ENCODE results near the gene PHF2.

PHF2 gene

DNA sequence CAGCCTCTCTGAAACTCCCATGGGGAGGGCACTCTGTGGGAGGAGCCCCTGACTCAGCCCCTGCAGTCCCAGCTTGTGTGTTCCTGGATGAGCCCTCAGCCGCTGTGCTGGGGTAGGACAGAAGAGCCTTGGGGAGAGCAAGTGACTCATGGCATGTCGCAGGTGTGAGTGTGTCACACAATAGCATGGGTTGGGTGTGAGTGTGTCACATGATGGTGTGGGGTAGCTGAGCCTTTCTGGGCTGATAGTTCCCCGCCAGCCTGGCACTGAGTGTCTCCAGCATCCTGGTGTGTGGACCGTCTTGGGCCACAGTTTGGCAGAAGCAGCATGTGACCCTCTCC lies 83.4 kb downstream of the PHF2 start:
- DNase-seq (ENCODE audit: low spot score), result no peak
- in situ Hi-C loops (cut with MboI; ENCODE audit: low pct_unique_long_range_greater_than_20kb, low sequenced_read_pairs, unreplicated experiment), result no loop called here
- TF ChIP-seq, protein P1, sequence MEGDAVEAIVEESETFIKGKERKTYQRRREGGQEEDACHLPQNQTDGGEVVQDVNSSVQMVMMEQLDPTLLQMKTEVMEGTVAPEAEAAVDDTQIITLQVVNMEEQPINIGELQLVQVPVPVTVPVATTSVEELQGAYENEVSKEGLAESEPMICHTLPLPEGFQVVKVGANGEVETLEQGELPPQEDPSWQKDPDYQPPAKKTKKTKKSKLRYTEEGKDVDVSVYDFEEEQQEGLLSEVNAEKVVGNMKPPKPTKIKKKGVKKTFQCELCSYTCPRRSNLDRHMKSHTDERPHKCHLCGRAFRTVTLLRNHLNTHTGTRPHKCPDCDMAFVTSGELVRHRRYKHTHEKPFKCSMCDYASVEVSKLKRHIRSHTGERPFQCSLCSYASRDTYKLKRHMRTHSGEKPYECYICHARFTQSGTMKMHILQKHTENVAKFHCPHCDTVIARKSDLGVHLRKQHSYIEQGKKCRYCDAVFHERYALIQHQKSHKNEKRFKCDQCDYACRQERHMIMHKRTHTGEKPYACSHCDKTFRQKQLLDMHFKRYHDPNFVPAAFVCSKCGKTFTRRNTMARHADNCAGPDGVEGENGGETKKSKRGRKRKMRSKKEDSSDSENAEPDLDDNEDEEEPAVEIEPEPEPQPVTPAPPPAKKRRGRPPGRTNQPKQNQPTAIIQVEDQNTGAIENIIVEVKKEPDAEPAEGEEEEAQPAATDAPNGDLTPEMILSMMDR (IDR thresholded peaks at IDR 0.05; ENCODE audit: extremely low read depth, insufficient read depth, missing control alignments), result no peak

DNA sequence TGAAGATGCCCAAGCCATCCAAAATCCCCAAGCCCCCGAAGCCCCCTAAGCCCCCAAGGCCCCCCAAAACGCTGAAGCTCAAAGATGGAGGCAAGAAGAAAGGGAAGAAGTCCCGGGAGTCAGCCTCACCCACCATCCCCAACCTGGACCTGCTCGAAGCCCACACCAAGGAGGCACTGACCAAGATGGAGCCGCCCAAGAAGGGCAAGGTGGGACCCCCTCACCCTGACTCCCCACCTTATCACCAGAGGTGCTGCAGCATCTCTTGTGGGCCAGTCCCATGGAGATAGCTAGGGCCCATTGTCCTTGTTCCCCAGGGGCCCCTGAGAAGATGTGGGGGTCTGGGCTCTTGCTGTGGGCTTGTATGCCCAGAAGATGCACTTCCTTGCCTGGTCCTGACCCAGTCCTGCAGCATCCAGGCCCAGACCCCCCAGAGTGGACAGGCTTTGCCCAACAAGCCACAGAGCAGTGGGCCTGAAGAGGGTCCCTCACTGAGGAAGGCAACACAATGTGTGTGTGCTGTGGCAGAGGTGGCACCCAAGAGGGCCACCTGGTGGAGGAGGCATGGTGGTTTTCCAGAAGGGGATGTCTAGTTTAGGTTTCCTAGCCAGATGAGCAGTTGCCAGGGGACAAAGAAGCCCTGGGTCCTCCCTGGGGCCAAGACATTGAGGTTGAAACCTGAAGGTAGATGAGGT lies 84.1 kb downstream of the PHF2 start:
- TF ChIP-seq, protein P1 (IDR thresholded peaks at IDR 0.05; ENCODE audit: extremely low read depth, insufficient read depth, missing control alignments), result no peak
- in situ Hi-C loops (cut with MboI; ENCODE audit: low pct_unique_long_range_greater_than_20kb, low sequenced_read_pairs, unreplicated experiment), result no loop called here
- DNase-seq (ENCODE audit: low spot score), result no peak

DNA sequence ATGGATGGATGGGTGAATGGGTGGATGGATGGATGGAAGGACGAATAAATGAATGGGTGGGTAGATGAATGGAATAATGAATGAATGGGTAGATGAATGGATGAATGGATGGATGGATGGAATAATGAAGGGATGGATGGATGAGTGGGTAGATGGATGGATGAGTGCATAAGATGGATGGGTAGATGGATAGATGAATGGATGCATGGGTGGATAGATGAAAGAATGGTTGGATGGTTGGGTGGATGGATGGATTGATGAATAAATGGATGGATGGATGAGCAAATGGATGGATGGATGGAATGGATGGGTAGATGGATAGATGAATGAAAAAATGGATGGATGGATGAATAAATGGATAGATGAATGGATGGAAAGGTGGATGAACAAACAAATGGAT lies 85.2 kb downstream of the PHF2 start:
- no peak for DNase-seq (ENCODE audit: low spot score)
- in situ Hi-C loops (cut with MboI; ENCODE audit: low pct_unique_long_range_greater_than_20kb, low sequenced_read_pairs, unreplicated experiment), result no loop called here
- TF ChIP-seq, protein P1 (IDR thresholded peaks at IDR 0.05; ENCODE audit: extremely low read depth, insufficient read depth, missing control alignments), result no peak

DNA sequence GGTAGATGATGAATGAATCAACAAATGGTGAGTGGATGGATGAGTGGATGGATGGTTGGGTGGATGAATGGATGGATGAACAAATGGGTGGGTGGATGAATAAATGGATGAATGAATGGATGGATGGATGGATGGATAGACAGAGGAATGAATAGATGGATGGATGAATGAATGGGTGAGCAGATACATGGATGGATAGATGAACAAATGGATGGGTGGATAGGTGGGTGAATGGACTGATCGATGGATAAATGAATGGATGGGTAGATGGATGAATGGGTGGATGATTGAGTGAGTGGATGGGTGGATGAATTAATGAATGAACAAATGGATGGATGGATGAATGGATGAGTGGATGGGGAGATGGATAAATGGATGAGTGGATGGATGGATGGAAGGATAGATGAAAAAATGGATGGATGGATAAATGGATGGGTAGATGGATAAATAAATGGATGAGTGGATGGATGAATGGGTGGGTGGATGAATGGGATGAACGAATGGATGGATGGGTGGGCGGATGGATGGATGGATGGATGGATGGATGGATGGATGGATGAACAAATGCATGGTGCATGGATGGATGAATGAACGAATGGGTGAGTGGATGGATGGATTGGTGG lies 85.7 kb downstream of the PHF2 start:
- in situ Hi-C loops (cut with MboI; ENCODE audit: low pct_unique_long_range_greater_than_20kb, low sequenced_read_pairs, unreplicated experiment), result no loop called here
- TF ChIP-seq, protein P1 (IDR thresholded peaks at IDR 0.05; ENCODE audit: extremely low read depth, insufficient read depth, missing control alignments), result no peak
- DNase-seq (ENCODE audit: low spot score), result no peak

DNA sequence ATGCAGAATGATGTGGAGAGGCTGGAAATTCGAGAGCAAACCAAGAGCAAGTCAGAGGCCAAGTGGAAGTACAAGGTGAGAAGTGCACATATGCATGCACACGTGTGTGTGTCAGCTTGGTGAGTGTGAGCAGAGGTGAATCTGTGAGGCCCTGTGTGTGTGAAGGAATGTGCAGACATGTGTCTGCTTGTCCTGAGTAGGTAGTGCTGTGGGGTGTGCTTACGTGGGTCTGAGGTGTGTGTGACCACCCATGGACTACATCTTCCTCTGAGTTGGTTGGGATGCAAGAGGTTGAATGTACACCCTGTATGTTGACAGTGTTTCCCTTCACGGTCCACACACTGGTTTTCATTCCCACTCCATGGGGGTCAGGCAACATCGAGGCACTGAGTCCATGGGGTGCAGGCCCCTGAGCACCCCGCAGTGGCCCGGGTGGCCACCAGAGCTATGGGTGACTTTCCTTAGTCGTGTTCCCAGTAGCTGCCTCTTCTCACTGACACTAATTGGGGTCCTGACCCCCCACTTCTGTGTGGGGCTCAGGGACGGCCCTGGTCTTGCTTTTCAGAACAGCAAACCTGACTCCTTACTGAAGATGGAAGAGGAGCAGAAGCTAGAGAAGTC lies 86.7 kb downstream of the PHF2 start:
- no peak for DNase-seq (ENCODE audit: low spot score)
- TF ChIP-seq, protein P1 (IDR thresholded peaks at IDR 0.05; ENCODE audit: extremely low read depth, insufficient read depth, missing control alignments), result no peak
- in situ Hi-C loops (cut with MboI; ENCODE audit: low pct_unique_long_range_greater_than_20kb, low sequenced_read_pairs, unreplicated experiment), result no loop called here

DNA sequence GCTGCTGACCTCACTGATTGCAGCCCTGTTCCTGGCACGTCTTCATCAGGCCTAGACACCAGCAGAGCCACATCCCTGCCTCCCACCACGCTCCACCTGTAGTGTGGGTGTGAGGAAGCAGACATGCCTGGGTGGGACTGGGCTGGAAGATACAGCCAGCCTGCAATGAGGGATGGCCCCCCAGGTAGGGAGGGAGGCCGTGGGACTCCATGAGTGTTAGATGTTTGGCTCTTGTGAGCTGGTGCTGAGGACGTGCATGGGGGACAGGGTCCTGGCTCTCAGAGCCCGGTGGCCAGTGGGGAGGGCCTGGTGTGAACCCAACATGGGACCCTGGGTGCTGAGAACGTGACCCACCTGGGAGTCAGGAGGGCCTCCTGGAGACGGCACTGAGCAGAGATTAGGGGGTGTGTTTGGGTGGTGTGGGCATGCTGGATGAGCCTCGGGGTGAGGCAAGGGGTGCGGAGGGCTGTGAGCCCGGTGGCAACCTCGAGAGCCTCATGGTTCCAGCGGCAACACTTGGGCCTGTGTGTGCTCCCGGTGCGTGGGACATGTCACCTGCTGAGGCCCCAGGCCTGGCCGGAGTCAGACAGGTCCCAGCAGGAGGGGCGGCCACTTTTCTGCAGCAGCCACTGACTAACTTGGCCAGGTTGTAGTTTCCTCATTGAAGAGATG lies 87.6 kb downstream of the PHF2 start:
- in situ Hi-C loops (cut with MboI; ENCODE audit: low pct_unique_long_range_greater_than_20kb, low sequenced_read_pairs, unreplicated experiment), result no loop called here
- DNase-seq (ENCODE audit: low spot score), result no peak
- TF ChIP-seq, protein P1 (IDR thresholded peaks at IDR 0.05; ENCODE audit: extremely low read depth, insufficient read depth, missing control alignments), result no peak
